Measurements from ENCODE around the gene TRPV5. TPM values are rescaled to one million over a fixed set of nuclear protein-coding genes. Genes with fewer than 3 reads are reported as not detected.

Gene TRPV5
- total RNA-seq, 4 donors from 2014 or later, result not detected

GRCh38 chr7:142945001-142945400 is 11.5 kb upstream of the TRPV5 start:
- TF ChIP-seq CTCF (IDR thresholded peaks at IDR 0.05 in 4 of 5, conservative IDR thresholded peaks at IDR 0.05 in 1 of 5) (no peak), POLR2A (IDR thresholded peaks at IDR 0.05) (no peak)

DNA sequence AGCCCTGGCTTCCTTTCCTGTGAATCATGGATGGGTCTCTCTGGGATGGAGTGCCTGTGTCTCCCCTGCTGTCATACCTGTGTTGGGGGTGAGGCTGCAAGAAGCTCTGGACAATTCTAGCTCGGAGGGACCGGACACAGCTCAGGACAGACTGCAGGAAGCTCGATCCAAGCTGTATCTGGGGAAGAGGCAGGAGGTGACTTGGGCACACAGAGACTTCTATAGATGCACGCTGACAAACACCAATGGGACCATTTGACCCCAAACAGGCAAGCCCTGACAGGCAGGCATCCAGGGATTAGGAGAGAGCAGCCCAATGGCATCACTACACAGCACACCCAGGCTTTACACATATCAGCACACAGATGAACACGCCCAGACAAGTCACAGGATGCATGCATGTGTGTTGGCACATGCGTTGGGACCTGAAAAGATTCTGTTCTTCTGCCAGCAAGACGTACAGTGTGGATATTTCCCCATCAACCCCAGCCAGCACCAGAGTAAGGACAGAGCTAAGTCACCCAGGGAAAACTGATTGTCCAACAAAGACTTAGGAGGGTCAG is 10.2 kb upstream of the TRPV5 start:
- no peaks in the 10 kb centered on the region for H3K27me3 ChIP-seq
- DNase-seq (no peak), ATAC-seq (no peak)
- TF ChIP-seq CTCF (IDR thresholded peaks at IDR 0.05 in 4 of 5, conservative IDR thresholded peaks at IDR 0.05 in 1 of 5) (no peak), POLR2A (IDR thresholded peaks at IDR 0.05) (no peak)
- H3K27ac ChIP-seq, result no peak overlapping the region
- in situ Hi-C loops (cut with MboI; ENCODE audit: low sequenced_read_pairs in 4 of 4), result no loop called here
- no peaks in the 10 kb centered on the region for H3K4me1 ChIP-seq
- intact Hi-C loops (cut with DNase I; ENCODE audit: low total_unique reads), result no loop called here
- no peaks in the 10 kb centered on the region for H3K36me3 ChIP-seq
- H3K4me3 ChIP-seq, result no peak overlapping the region
- H3K9me3 ChIP-seq, result no peaks in the 10 kb centered on the region

More at GRCh38 chr7:142945001-142945400, 11.5 kb upstream of the TRPV5 start:
- DNase-seq (no peak), ATAC-seq (no peak)
- Histone ChIP-seq H3K9me3 (no peaks in the 10 kb centered on the region), H3K27me3 (no peaks in the 10 kb centered on the region), H3K36me3 (no peaks in the 10 kb centered on the region), H3K4me3 (no peak overlapping the region), H3K4me1 (no peaks in the 10 kb centered on the region), H3K27ac (no peak overlapping the region)
- intact Hi-C loops (cut with DNase I; ENCODE audit: low total_unique reads) (no loop called here), in situ Hi-C loops (cut with MboI; ENCODE audit: low sequenced_read_pairs in 4 of 4) (no loop called here)

GRCh38 chr7:142942746-142943145 is 9.2 kb upstream of the TRPV5 start:
- TF ChIP-seq POLR2A (IDR thresholded peaks at IDR 0.05) (no peak), CTCF (IDR thresholded peaks at IDR 0.05 in 4 of 5, conservative IDR thresholded peaks at IDR 0.05 in 1 of 5) (no peak)
- Histone ChIP-seq H3K36me3 (no peaks in the 10 kb centered on the region), H3K9me3 (no peaks in the 10 kb centered on the region), H3K4me3 (no peak overlapping the region), H3K27me3 (no peaks in the 10 kb centered on the region), H3K27ac (no peak overlapping the region), H3K4me1 (no peaks in the 10 kb centered on the region)
- DNase-seq, result no peak
- in situ Hi-C loops (cut with MboI; ENCODE audit: low sequenced_read_pairs in 4 of 4) (no loop called here), intact Hi-C loops (cut with DNase I; ENCODE audit: low total_unique reads) (no loop called here)
- ATAC-seq, result no peak

- H3K27ac ChIP-seq, result no peak overlapping the region
- ATAC-seq (no peak), DNase-seq (no peak)
- H3K4me3 ChIP-seq, result no peak overlapping the region
- no peaks in the 10 kb centered on the region for H3K36me3 ChIP-seq
- no peaks in the 10 kb centered on the region for H3K9me3 ChIP-seq
- no peaks in the 10 kb centered on the region for H3K27me3 ChIP-seq
- TF ChIP-seq CTCF (IDR thresholded peaks at IDR 0.05 in 4 of 5, conservative IDR thresholded peaks at IDR 0.05 in 1 of 5) (no peak), POLR2A (IDR thresholded peaks at IDR 0.05) (no peak)
- in situ Hi-C loops (cut with MboI; ENCODE audit: low sequenced_read_pairs in 4 of 4), result no loop called here
- H3K4me1 ChIP-seq, result no peaks in the 10 kb centered on the region
- intact Hi-C loops (cut with DNase I; ENCODE audit: low total_unique reads), result no loop called here
Observed at GRCh38 chr7:142941541-142941940, 8.0 kb upstream of the TRPV5 start.

GRCh38 chr7:142940966-142941535 is 7.5 kb upstream of the TRPV5 start:
- Histone ChIP-seq H3K4me1 (no peaks in the 10 kb centered on the region), H3K27ac (no peak overlapping the region), H3K27me3 (no peaks in the 10 kb centered on the region), H3K4me3 (no peak overlapping the region), H3K36me3 (no peaks in the 10 kb centered on the region), H3K9me3 (no peaks in the 10 kb centered on the region)
- ATAC-seq (no peak), DNase-seq (no peak)
- intact Hi-C loops (cut with DNase I; ENCODE audit: low total_unique reads) (no loop called here), in situ Hi-C loops (cut with MboI; ENCODE audit: low sequenced_read_pairs in 4 of 4) (no loop called here)
- TF ChIP-seq CTCF (IDR thresholded peaks at IDR 0.05 in 4 of 5, conservative IDR thresholded peaks at IDR 0.05 in 1 of 5) (no peak), POLR2A (IDR thresholded peaks at IDR 0.05) (no peak)

Measured in gastrocnemius medialis (tissue), 4 donors.